Measurements from ENCODE around the gene C20orf173. TPM values are rescaled to one million over a fixed set of nuclear protein-coding genes. Genes with fewer than 3 reads are reported as not detected.

The C20orf173 gene
- total RNA-seq, 1 donor from 2014 or later = not detected

- Mint-ChIP-seq H3K4me3 (ENCODE audit: low read depth) (no peak overlapping the region), H3K27ac (no peak overlapping the region), H3K36me3 (ENCODE audit: low read depth) (peaks cover 28% of the 10 kb centered on the region), H3K27me3 (ENCODE audit: low read depth) (no peaks in the 10 kb centered on the region), H3K9me3 (no peaks in the 10 kb centered on the region), H3K4me1 (ENCODE audit: low read depth) (no peaks in the 10 kb centered on the region)
- intact Hi-C loops (cut with micrococcal nuclease) = no loop called here
- DNase-seq (ENCODE audit: low spot score) = no peak
These were observed 15.0 kb downstream of the C20orf173 start for GRCh38 chr20:35514371-35514932.

- Mint-ChIP-seq H3K9me3 (no peaks in the 10 kb centered on the region), H3K27ac (no peak overlapping the region), H3K4me3 (ENCODE audit: low read depth) (no peak overlapping the region)
These were observed 17.5 kb downstream of the C20orf173 start for GRCh38 chr20:35511814-35512420.

GRCh38 chr20:35510951-35511735 lies 18.3 kb downstream of the C20orf173 start:
- H3K27ac Mint-ChIP-seq = no peak overlapping the region

More at GRCh38 chr20:35511814-35512420, 17.5 kb downstream of the C20orf173 start:
- Mint-ChIP-seq H3K36me3 (ENCODE audit: low read depth) (peaks cover 45% of the 10 kb centered on the region), H3K27me3 (ENCODE audit: low read depth) (no peaks in the 10 kb centered on the region), H3K4me1 (ENCODE audit: low read depth) (peaks cover 4% of the 10 kb centered on the region)
- no peak for DNase-seq (ENCODE audit: low spot score)
- intact Hi-C loops (cut with micrococcal nuclease) = no loop called here

GRCh38 chr20:35508493-35509218 lies 20.8 kb downstream of the C20orf173 start:
- peaks cover 62% of the 10 kb centered on the region for H3K36me3 Mint-ChIP-seq (ENCODE audit: low read depth)
- no peaks in the 10 kb centered on the region for H3K27me3 Mint-ChIP-seq (ENCODE audit: low read depth)
- peaks cover 17% of the 10 kb centered on the region for H3K4me1 Mint-ChIP-seq (ENCODE audit: low read depth)
- H3K4me3 Mint-ChIP-seq (ENCODE audit: low read depth) = no peak overlapping the region
- no peaks in the 10 kb centered on the region for H3K9me3 Mint-ChIP-seq
- intact Hi-C loops (cut with micrococcal nuclease) = no loop called here
- DNase-seq (ENCODE audit: low spot score) = no peak
- no peak overlapping the region for H3K27ac Mint-ChIP-seq

More at GRCh38 chr20:35510951-35511735, 18.3 kb downstream of the C20orf173 start:
- Mint-ChIP-seq H3K9me3 (no peaks in the 10 kb centered on the region), H3K36me3 (ENCODE audit: low read depth) (peaks cover 47% of the 10 kb centered on the region), H3K4me1 (ENCODE audit: low read depth) (peaks cover 6% of the 10 kb centered on the region), H3K4me3 (ENCODE audit: low read depth) (no peak overlapping the region), H3K27me3 (ENCODE audit: low read depth) (no peaks in the 10 kb centered on the region)
- intact Hi-C loops (cut with micrococcal nuclease) = no loop called here
- no peak for DNase-seq (ENCODE audit: low spot score)

GRCh38 chr20:35506872-35507638 lies 22.4 kb downstream of the C20orf173 start:
- peak overlapping the region; percentile 1 for H3K27ac Mint-ChIP-seq
- H3K4me1 Mint-ChIP-seq (ENCODE audit: low read depth) = peaks cover 17% of the 10 kb centered on the region
- no peaks in the 10 kb centered on the region for H3K27me3 Mint-ChIP-seq (ENCODE audit: low read depth)
- intact Hi-C loops (cut with micrococcal nuclease) = no loop called here
- H3K36me3 Mint-ChIP-seq (ENCODE audit: low read depth) = peaks cover 72% of the 10 kb centered on the region
- H3K4me3 Mint-ChIP-seq (ENCODE audit: low read depth) = no peak overlapping the region
- no peaks in the 10 kb centered on the region for H3K9me3 Mint-ChIP-seq
- DNase-seq (ENCODE audit: low spot score) = no peak

GRCh38 chr20:35506179-35506578 lies 23.3 kb downstream of the C20orf173 start:
- DNase-seq (ENCODE audit: low spot score) = no peak
- Mint-ChIP-seq H3K27me3 (ENCODE audit: low read depth) (no peaks in the 10 kb centered on the region), H3K27ac (peak overlapping the region; percentile 62), H3K36me3 (ENCODE audit: low read depth) (peaks cover 70% of the 10 kb centered on the region), H3K4me1 (ENCODE audit: low read depth) (peaks cover 17% of the 10 kb centered on the region), H3K4me3 (ENCODE audit: low read depth) (no peak overlapping the region), H3K9me3 (no peaks in the 10 kb centered on the region)
- intact Hi-C loops (cut with micrococcal nuclease) = no loop called here

GRCh38 chr20:35504751-35505150 lies 24.7 kb downstream of the C20orf173 start:
- H3K4me1 Mint-ChIP-seq (ENCODE audit: low read depth) = peaks cover 17% of the 10 kb centered on the region
- H3K9me3 Mint-ChIP-seq = no peaks in the 10 kb centered on the region
- intact Hi-C loops (cut with micrococcal nuclease) = no loop called here
- no peaks in the 10 kb centered on the region for H3K27me3 Mint-ChIP-seq (ENCODE audit: low read depth)
- H3K27ac Mint-ChIP-seq = no peak overlapping the region
- no peak overlapping the region for H3K4me3 Mint-ChIP-seq (ENCODE audit: low read depth)
- peaks cover 78% of the 10 kb centered on the region for H3K36me3 Mint-ChIP-seq (ENCODE audit: low read depth)
- DNase-seq (ENCODE audit: low spot score) = no peak

- H3K4me3 Mint-ChIP-seq (ENCODE audit: low read depth) = no peak overlapping the region
- H3K9me3 Mint-ChIP-seq = no peaks in the 10 kb centered on the region
- no peak overlapping the region for H3K27ac Mint-ChIP-seq
- intact Hi-C loops (cut with micrococcal nuclease) = no loop called here
- peaks cover 17% of the 10 kb centered on the region for H3K4me1 Mint-ChIP-seq (ENCODE audit: low read depth)
- DNase-seq (ENCODE audit: low spot score) = no peak
- H3K27me3 Mint-ChIP-seq (ENCODE audit: low read depth) = no peaks in the 10 kb centered on the region
- peaks cover 78% of the 10 kb centered on the region for H3K36me3 Mint-ChIP-seq (ENCODE audit: low read depth)
These were observed 25.5 kb downstream of the C20orf173 start for GRCh38 chr20:35503841-35504561.

GRCh38 chr20:35503281-35503680 lies 26.2 kb downstream of the C20orf173 start:
- H3K27ac Mint-ChIP-seq = no peak overlapping the region
- peaks cover 76% of the 10 kb centered on the region for H3K36me3 Mint-ChIP-seq (ENCODE audit: low read depth)

GRCh38 chr20:35502352-35502751 lies 27.1 kb downstream of the C20orf173 start:
- peaks cover 78% of the 10 kb centered on the region for H3K36me3 Mint-ChIP-seq (ENCODE audit: low read depth)
- DNase-seq (ENCODE audit: low spot score) = no peak
- H3K4me1 Mint-ChIP-seq (ENCODE audit: low read depth) = peaks cover 17% of the 10 kb centered on the region
- no peaks in the 10 kb centered on the region for H3K27me3 Mint-ChIP-seq (ENCODE audit: low read depth)
- H3K27ac Mint-ChIP-seq = no peak overlapping the region
- intact Hi-C loops (cut with micrococcal nuclease) = no loop called here
- no peak overlapping the region for H3K4me3 Mint-ChIP-seq (ENCODE audit: low read depth)
- no peaks in the 10 kb centered on the region for H3K9me3 Mint-ChIP-seq

More at GRCh38 chr20:35503281-35503680, 26.2 kb downstream of the C20orf173 start:
- H3K27me3 Mint-ChIP-seq (ENCODE audit: low read depth) = no peaks in the 10 kb centered on the region
- H3K9me3 Mint-ChIP-seq = no peaks in the 10 kb centered on the region
- DNase-seq (ENCODE audit: low spot score) = no peak
- no peak overlapping the region for H3K4me3 Mint-ChIP-seq (ENCODE audit: low read depth)
- intact Hi-C loops (cut with micrococcal nuclease) = no loop called here
- H3K4me1 Mint-ChIP-seq (ENCODE audit: low read depth) = peaks cover 17% of the 10 kb centered on the region

GRCh38 chr20:35499271-35499670 lies 30.2 kb downstream of the C20orf173 start:
- no peak overlapping the region for H3K27ac Mint-ChIP-seq
- peaks cover 83% of the 10 kb centered on the region for H3K36me3 Mint-ChIP-seq (ENCODE audit: low read depth)
- H3K4me3 Mint-ChIP-seq (ENCODE audit: low read depth) = no peak overlapping the region
- H3K9me3 Mint-ChIP-seq = no peaks in the 10 kb centered on the region
- intact Hi-C loops (cut with micrococcal nuclease) = no loop called here
- DNase-seq (ENCODE audit: low spot score) = no peak
- no peaks in the 10 kb centered on the region for H3K27me3 Mint-ChIP-seq (ENCODE audit: low read depth)
- H3K4me1 Mint-ChIP-seq (ENCODE audit: low read depth) = peaks cover 2% of the 10 kb centered on the region

GRCh38 chr20:35497780-35498189 lies 31.7 kb downstream of the C20orf173 start:
- Mint-ChIP-seq H3K9me3 (no peaks in the 10 kb centered on the region), H3K4me1 (ENCODE audit: low read depth) (peaks cover 2% of the 10 kb centered on the region), H3K27me3 (ENCODE audit: low read depth) (no peaks in the 10 kb centered on the region), H3K27ac (no peak overlapping the region), H3K36me3 (ENCODE audit: low read depth) (peaks cover 84% of the 10 kb centered on the region), H3K4me3 (ENCODE audit: low read depth) (no peak overlapping the region)
- no peak for DNase-seq (ENCODE audit: low spot score)
- intact Hi-C loops (cut with micrococcal nuclease) = no loop called here

All from activated T-helper 2 cell treated with anti-CD3 and anti-CD28 coated beads, Interferon-gamma antibody, Interleukin-2, Interleukin-4, amounts not matched to agents 10 μg/mL and 5 μg/mL and 100 μg/mL, durations not matched to agents 14 hours and 24 hours and 36 hours (primary cell).